ENCODE data around the gene GIMAP6. TPM values are rescaled to one million over a fixed set of nuclear protein-coding genes. Genes with fewer than 3 reads are reported as not detected.
"Not testable (repeated sequence)": the region's sequence is repeated elsewhere in the genome, so short reads cannot be mapped to it uniquely, and the experiment has no call there.

Gene GIMAP6
- total RNA-seq (2014; rRNA removed), result 1.2 TPM in 1 of 2 replicates, not detected in the other
- Bru-seq, nascent RNA, result percentile 9 among the genes with signal in this experiment
- not detected for BruChase-seq, experiment 1, labeled RNA remaining after a 6-hour chase
- not detected for BruChase-seq, experiment 2, labeled RNA remaining after a 2-hour chase
- long read RNA-seq, result 0 reads

DNA sequence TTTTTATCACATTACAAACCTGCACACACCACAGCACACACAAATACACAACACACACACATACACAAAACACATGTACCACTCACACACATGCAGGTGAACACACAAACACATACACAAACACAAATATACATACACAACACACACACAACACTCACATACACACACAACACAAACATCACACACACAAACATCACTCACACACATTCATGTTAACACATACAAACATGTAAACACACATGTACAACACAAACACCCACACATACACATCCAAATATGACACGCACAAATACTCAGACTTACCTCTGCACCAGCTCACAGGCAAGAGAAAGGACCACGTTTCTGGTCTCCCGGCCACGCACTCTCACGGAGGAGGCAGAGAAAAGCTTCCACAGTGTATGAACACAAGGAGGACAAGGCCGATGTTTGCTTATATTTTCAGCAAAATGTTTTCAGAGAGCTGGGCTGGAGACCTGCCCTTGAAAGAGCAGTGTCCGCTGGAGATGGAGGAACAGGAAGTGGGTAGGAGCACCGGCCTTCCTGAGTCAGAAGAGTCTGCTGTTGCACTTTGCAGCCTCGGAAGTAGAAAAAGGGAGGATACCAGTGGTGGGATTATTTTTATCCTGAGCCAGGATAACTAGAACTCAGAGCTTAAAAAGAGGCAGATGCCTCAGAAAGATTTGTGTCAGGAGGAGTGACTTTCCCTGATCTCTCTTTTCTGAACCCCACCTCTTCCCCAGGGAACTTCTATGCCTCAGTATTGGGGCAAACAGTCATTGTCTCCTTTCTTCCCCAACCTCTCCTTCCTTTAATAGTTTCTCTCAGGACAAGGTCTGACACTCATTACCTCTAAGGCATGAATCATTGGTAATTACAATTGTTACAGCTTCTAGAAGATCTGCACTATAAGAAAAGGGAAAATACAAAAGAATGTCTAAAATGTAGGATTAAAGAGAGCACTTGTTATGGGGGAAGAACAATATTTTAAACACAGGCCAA is at the start of gene GIMAP6:
GIMAP6 (minus strand) TSS at position 520 of the 999 bp plus-strand sequence. CDS start 2,243 bp downstream, outside the sequence.
- H2AFZ ChIP-seq (ENCODE audit: low read length), result peak within 1 kb of the TSS; percentile 66; the same call in 1 of the 2 replicates
- no peak within 1 kb of the TSS for H3K27ac ChIP-seq (ENCODE audit: low read length)
- no peaks in the 10 kb centered on the region for H3K9me3 ChIP-seq (ENCODE audit: low read length)
- no peaks in the 10 kb centered on the region for H3K36me3 ChIP-seq (ENCODE audit: low read depth, low read length)
- ATAC-seq, result no peak
- H3K27me3 ChIP-seq (ENCODE audit: low read length), result no peaks in the 10 kb centered on the region
- no peaks in the 10 kb centered on the region for H4K20me1 ChIP-seq (ENCODE audit: low read length)
- no peaks in the 10 kb centered on the region for H3K79me2 ChIP-seq (ENCODE audit: low read length)
- no peak for DNase-seq
- ChIA-PET CTCF (no interaction called here), POLR2A (ENCODE audit: unreplicated experiment) (no interaction called here)
- no TSS peak for BruUV-seq (replicated peaks)
- no peak within 1 kb of the TSS for H3K4me3 ChIP-seq (ENCODE audit: low read length)
- no peaks in the 10 kb centered on the region for H3K4me1 ChIP-seq (ENCODE audit: insufficient read depth, low read length)
- H3K9me2 ChIP-seq (replicated peaks; ENCODE audit: low read length), result no peaks in the 10 kb centered on the region
- no peak for TF ChIP-seq EZH2phosphoT487 (IDR thresholded peaks at IDR 0.05; ENCODE audit: borderline replicate concordance, low read length)
- no peak within 1 kb of the TSS for H3K4me2 ChIP-seq (ENCODE audit: low read length)
- no peaks in the 10 kb centered on the region for H3F3A ChIP-seq (ENCODE audit: low read length, unreplicated experiment)
- H3K9ac ChIP-seq (ENCODE audit: low read length), result no peak within 1 kb of the TSS
- intact Hi-C loops (cut with micrococcal nuclease), result no loop called here

DNA sequence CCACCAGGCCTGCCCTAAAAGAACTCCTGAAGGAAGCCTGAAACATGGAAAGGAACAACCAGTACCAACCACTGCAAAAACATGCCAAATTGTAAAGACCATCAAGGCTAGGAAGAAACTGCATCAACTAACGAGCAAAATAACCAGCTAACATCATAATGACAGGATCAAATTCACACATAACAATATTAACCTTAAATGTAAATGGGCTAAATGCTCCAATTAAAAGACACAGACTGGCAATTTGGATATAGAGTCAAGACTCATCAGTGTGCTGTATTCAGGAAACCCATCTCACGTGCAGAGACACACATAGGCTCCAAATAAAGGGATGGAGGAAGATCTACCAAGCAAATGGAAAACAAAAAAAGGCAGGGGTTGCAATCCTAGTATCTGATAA is 48.2 kb upstream of the GIMAP6 start:
- H3K4me3 ChIP-seq (ENCODE audit: low read length); H3K79me2 ChIP-seq (ENCODE audit: low read length); H3K9ac ChIP-seq (ENCODE audit: low read length); H3K4me1 ChIP-seq (ENCODE audit: insufficient read depth, low read length); H3F3A ChIP-seq (ENCODE audit: low read length, unreplicated experiment); H3K9me3 ChIP-seq (ENCODE audit: low read length); H3K9me2 ChIP-seq (replicated peaks; ENCODE audit: low read length); H3K27me3 ChIP-seq (ENCODE audit: low read length); BruUV-seq (replicated peaks); H3K36me3 ChIP-seq (ENCODE audit: low read depth, low read length); CTCF ChIA-PET; intact Hi-C loops (cut with micrococcal nuclease); POLR2A ChIA-PET (ENCODE audit: unreplicated experiment); H4K20me1 ChIP-seq (ENCODE audit: low read length); ATAC-seq; H3K27ac ChIP-seq (ENCODE audit: low read length); DNase-seq; H2AFZ ChIP-seq (ENCODE audit: low read length); H3K4me2 ChIP-seq (ENCODE audit: low read length): not testable (repeated sequence)

DNA sequence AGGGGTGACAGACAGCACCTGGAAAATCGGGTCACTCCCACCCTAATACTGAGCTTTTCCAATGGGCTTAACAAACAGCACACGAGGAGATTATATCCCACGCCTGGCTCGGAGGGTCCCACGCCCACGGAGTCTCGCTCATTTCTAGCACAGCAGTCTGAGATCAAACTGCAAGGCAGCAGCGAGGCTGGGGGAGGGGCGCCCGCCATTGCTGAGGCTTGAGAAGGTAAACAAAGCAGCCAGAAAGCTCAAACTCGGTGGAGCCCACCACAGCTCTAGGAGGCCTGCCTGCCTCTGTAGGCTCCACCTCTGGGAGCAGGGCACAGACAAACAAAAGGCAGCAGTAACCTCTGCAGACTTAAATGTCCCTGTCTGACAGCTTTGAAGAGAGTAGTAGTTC is 46.4 kb upstream of the GIMAP6 start:
- BruUV-seq (replicated peaks); H3K27me3 ChIP-seq (ENCODE audit: low read length); POLR2A ChIA-PET (ENCODE audit: unreplicated experiment); H3K36me3 ChIP-seq (ENCODE audit: low read depth, low read length); H2AFZ ChIP-seq (ENCODE audit: low read length); ATAC-seq; H3K9ac ChIP-seq (ENCODE audit: low read length); H3K4me1 ChIP-seq (ENCODE audit: insufficient read depth, low read length); H3K4me2 ChIP-seq (ENCODE audit: low read length); intact Hi-C loops (cut with micrococcal nuclease); H3K4me3 ChIP-seq (ENCODE audit: low read length); H3K9me2 ChIP-seq (replicated peaks; ENCODE audit: low read length); CTCF ChIA-PET; H3K9me3 ChIP-seq (ENCODE audit: low read length); DNase-seq; H3K79me2 ChIP-seq (ENCODE audit: low read length); H3K27ac ChIP-seq (ENCODE audit: low read length); H4K20me1 ChIP-seq (ENCODE audit: low read length); H3F3A ChIP-seq (ENCODE audit: low read length, unreplicated experiment): not testable (repeated sequence)

DNA sequence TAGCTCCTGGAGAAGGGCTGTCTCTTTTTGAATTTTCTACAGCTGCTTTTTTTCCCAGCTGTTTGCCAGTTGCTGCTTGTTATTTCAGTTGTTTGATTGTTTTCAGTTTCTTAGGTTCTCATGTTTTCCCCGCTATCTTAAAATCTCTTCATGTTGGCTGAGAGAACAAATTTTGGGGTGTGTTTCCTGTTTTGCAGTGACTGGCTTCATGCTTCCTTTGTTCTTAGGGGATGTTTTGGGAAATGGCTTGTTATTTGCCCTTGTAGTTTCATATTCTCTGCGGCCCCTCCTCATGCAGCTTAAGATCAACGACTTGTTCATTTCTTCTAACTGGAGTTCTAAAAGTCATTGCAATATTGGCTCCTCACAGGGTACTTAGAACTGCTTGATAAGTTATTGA is 44.7 kb upstream of the GIMAP6 start:
- H2AFZ ChIP-seq (ENCODE audit: low read length); H3K9ac ChIP-seq (ENCODE audit: low read length); BruUV-seq (replicated peaks); CTCF ChIA-PET; H3K4me3 ChIP-seq (ENCODE audit: low read length); H4K20me1 ChIP-seq (ENCODE audit: low read length); H3K79me2 ChIP-seq (ENCODE audit: low read length); H3K9me3 ChIP-seq (ENCODE audit: low read length); H3K4me2 ChIP-seq (ENCODE audit: low read length); H3K36me3 ChIP-seq (ENCODE audit: low read depth, low read length); H3F3A ChIP-seq (ENCODE audit: low read length, unreplicated experiment); H3K27ac ChIP-seq (ENCODE audit: low read length); intact Hi-C loops (cut with micrococcal nuclease); H3K4me1 ChIP-seq (ENCODE audit: insufficient read depth, low read length); H3K9me2 ChIP-seq (replicated peaks; ENCODE audit: low read length); ATAC-seq; DNase-seq; POLR2A ChIA-PET (ENCODE audit: unreplicated experiment); H3K27me3 ChIP-seq (ENCODE audit: low read length): not testable (repeated sequence)

DNA sequence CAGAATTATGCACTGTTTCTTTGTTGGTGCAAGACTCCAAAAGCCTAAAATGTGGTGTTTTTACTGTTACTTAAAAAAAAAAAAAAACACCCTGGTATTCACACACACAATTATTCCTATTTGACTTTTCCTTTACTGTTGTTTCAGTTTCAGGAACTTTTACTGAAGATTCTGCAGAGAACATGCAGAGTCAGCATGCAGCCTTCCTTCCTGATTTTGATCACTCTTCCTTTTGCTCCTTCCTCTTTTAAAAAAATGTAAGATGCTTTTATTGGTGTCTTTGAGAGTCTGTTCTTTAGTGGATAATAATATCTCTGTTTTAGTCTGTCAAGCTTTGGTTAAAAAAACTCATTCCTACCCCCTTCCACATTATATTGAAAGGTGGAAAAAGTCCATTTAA is 44.1 kb upstream of the GIMAP6 start:
- DNase-seq; H4K20me1 ChIP-seq (ENCODE audit: low read length); H3K9me2 ChIP-seq (replicated peaks; ENCODE audit: low read length); H3K27ac ChIP-seq (ENCODE audit: low read length); H3K9me3 ChIP-seq (ENCODE audit: low read length); CTCF ChIA-PET; H3K36me3 ChIP-seq (ENCODE audit: low read depth, low read length); intact Hi-C loops (cut with micrococcal nuclease); ATAC-seq; H3K4me2 ChIP-seq (ENCODE audit: low read length); H2AFZ ChIP-seq (ENCODE audit: low read length); H3K4me1 ChIP-seq (ENCODE audit: insufficient read depth, low read length); H3K4me3 ChIP-seq (ENCODE audit: low read length); H3K79me2 ChIP-seq (ENCODE audit: low read length); H3K27me3 ChIP-seq (ENCODE audit: low read length); BruUV-seq (replicated peaks); H3K9ac ChIP-seq (ENCODE audit: low read length); H3F3A ChIP-seq (ENCODE audit: low read length, unreplicated experiment); POLR2A ChIA-PET (ENCODE audit: unreplicated experiment): not testable (repeated sequence)
